ENCODE measurements around the gene SNX24.

- TF ChIP-seq CTCF (IDR thresholded peaks at IDR 0.05; ENCODE audit: borderline replicate concordance, extremely low read depth, low read length, poor library complexity, severe bottlenecking), result no peak
- no peak for TF ChIP-seq EZH2 (IDR thresholded peaks at IDR 0.05; ENCODE audit: borderline replicate concordance, low read depth, low read length, severe bottlenecking)
These were observed 161.8 kb downstream of the SNX24 start for GRCh38 chr5:123007182-123007581.

Measured in DND-41 (cell line).